Stomach (tissue), 4 donors: Measurements from ENCODE around the gene NXT1.

Source experiments
- CTCF ChIP-seq, 7 experiments: fragments of 450-650 bp in 4 of 7; fragments of 200-600 bp in 3 of 7; sonication (generic) in 3 of 7; IDR thresholded peaks; one replicate each; pipeline ENCODE4 v1.5.1; 2016 to 2019; ENCODE audit warnings: antibody characterized with exemption in 7 of 7, control low read depth in 2 of 7, mild to moderate bottlenecking in 1 of 7
- EP300 ChIP-seq: sonication (generic); formaldehyde crosslinking; IDR thresholded peaks from one replicate; pipeline ENCODE4 v1.6.1; 2017; ENCODE audit warnings: antibody characterized with exemption
- POLR2A ChIP-seq, 4 donors: fragments of 450-650 bp; IDR thresholded peaks; one replicate each; pipeline ENCODE4 v1.6.1; 2016; ENCODE audit warnings: antibody characterized with exemption in 4 of 4, control low read depth in 2 of 4, mild to moderate bottlenecking in 1 of 4, moderate library complexity in 1 of 4

- TF ChIP-seq CTCF (IDR thresholded peaks at IDR 0.05) = no peak
- no peak for TF ChIP-seq POLR2A (IDR thresholded peaks at IDR 0.05)
- TF ChIP-seq EP300 = no peak
Measured at GRCh38 chr20:23358563-23358906, 7.9 kb downstream of the NXT1 start.
